Neural progenitor cell (in vitro differentiated cells): ENCODE results near the gene RNF186. TPM values are rescaled to one million over a fixed set of nuclear protein-coding genes. Genes with fewer than 3 reads are reported as not detected.

Source experiments
- DNase-seq: peaks from one replicate; pipeline ENCODE4 v3.0.0-alpha.2; 2016; ENCODE audit warnings: low spot score
- H2AFZ ChIP-seq: fragments of 200-600 bp; sonication (generic); replicated peaks from 2 replicates; pipeline ENCODE4 v1.6.1; 2016; ENCODE audit warnings: antibody characterized with exemption
- H3F3A ChIP-seq: fragments of 200-600 bp; sonication (generic); 2 replicates; pipeline ENCODE4 v1.6.1; 2016; ENCODE audit warnings: antibody characterized with exemption, low read depth
- H3K27ac ChIP-seq: fragments of 200-600 bp; sonication (generic); 2 replicates; pipeline ENCODE4 v1.5.1; 2016; ENCODE audit warnings: mild to moderate bottlenecking
- H3K27me3 ChIP-seq: fragments of 200-600 bp; sonication (generic); 2 replicates; pipeline ENCODE4 v1.6.1; 2016; ENCODE audit warnings: mild to moderate bottlenecking, moderate library complexity
- H3K36me3 ChIP-seq: fragments of 200-600 bp; sonication (generic); 2 replicates; pipeline ENCODE4 v1.5.1; 2016
- H3K4me1 ChIP-seq: fragments of 200-600 bp; sonication (generic); 2 replicates; pipeline ENCODE4 v1.6.1; 2016; ENCODE audit warnings: mixed run types
- H3K4me2 ChIP-seq: fragments of 200-600 bp; sonication (generic); 2 replicates; pipeline ENCODE4 v1.6.1; 2016
- H3K4me3 ChIP-seq: fragments of 200-600 bp; sonication (generic); 2 replicates; pipeline ENCODE4 v1.5.1; 2016
- H3K79me2 ChIP-seq: fragments of 200-600 bp; sonication (generic); 2 replicates; pipeline ENCODE4 v1.6.1; 2016; ENCODE audit warnings: low read depth
- H3K9ac ChIP-seq: fragments of 200-600 bp; sonication (generic); 2 replicates; pipeline ENCODE4 v1.6.1; 2016
- H3K9me3 ChIP-seq: fragments of 200-600 bp; sonication (generic); 2 replicates; pipeline ENCODE4 v1.5.1; 2016; ENCODE audit warnings: low read depth
- H4K20me1 ChIP-seq: fragments of 200-600 bp; sonication (generic); 2 replicates; pipeline ENCODE4 v1.6.1; 2016; ENCODE audit warnings: low read depth
- H3K27ac Mint-ChIP-seq: 3 replicates; pipeline ENCODE4 v1.8.0; 2021; ENCODE audit warnings: mixed read lengths
- H3K27me3 Mint-ChIP-seq: 2 replicates; pipeline ENCODE4 v1.8.0; 2022; ENCODE audit warnings: low read depth, mild to moderate bottlenecking, inconsistent platforms, moderate library complexity, mixed read lengths; ENCODE audit not compliant: insufficient read depth
- H3K36me3 Mint-ChIP-seq: 3 replicates; pipeline ENCODE4 v1.8.0; 2021; ENCODE audit warnings: mixed read lengths
- H3K4me1 Mint-ChIP-seq: 3 replicates; pipeline ENCODE4 v1.8.0; 2021; ENCODE audit warnings: mixed read lengths
- H3K4me3 Mint-ChIP-seq: 3 replicates; pipeline ENCODE4 v1.8.0; 2021; ENCODE audit warnings: mild to moderate bottlenecking, moderate library complexity, mixed read lengths
- H3K9me3 Mint-ChIP-seq: 3 replicates; pipeline ENCODE4 v1.8.0; 2020; ENCODE audit warnings: mixed read lengths
- CTCF ChIP-seq: fragments of 200-600 bp; sonication (generic); IDR thresholded peaks from 2 replicates; pipeline ENCODE4 v1.5.1; 2017; ENCODE audit warnings: antibody characterized with exemption, mild to moderate bottlenecking
- EZH2 ChIP-seq: fragments of 200-600 bp; sonication (generic); IDR thresholded peaks from 2 replicates; pipeline ENCODE4 v1.6.1; 2017; ENCODE audit warnings: antibody characterized with exemption, mild to moderate bottlenecking, moderate library complexity
- EZH2phosphoT487 ChIP-seq: fragments of 200-600 bp; sonication (generic); IDR thresholded peaks from 2 replicates; pipeline ENCODE4 v1.6.1; 2017; ENCODE audit warnings: antibody characterized with exemption
- total RNA-seq: library from RNA; depleted of rRNA; stranded (reverse); fragments of >200 nt; gene quantifications from 2 replicates; pipeline ENCODE4 v1.2.3, GENCODE V29; 2015; ENCODE audit warnings: low replicate concordance

RNF186 gene
- total RNA-seq, 1 donor from 2014 or later: not detected

GRCh38 chr1:19776287-19776686 is 38.8 kb downstream of the RNF186 start:
- Histone ChIP-seq H3K4me1 (no peaks in the 10 kb centered on the region), H3K27me3 (peaks cover 32% of the 10 kb centered on the region), H3K36me3 (no peaks in the 10 kb centered on the region), H3K9me3 (no peaks in the 10 kb centered on the region), H3K79me2 (no peaks in the 10 kb centered on the region), H3K27ac (no peak overlapping the region), H2AFZ (no peak overlapping the region), H4K20me1 (no peaks in the 10 kb centered on the region), H3K4me3 (no peak overlapping the region), H3K4me2 (no peak overlapping the region), H3K9ac (no peak overlapping the region), H3F3A (no peaks in the 10 kb centered on the region)
- H3K9me3 Mint-ChIP-seq: no peaks in the 10 kb centered on the region
- H3K4me1 Mint-ChIP-seq: no peaks in the 10 kb centered on the region
- no peak for DNase-seq
- no peaks in the 10 kb centered on the region for H3K36me3 Mint-ChIP-seq
- no peaks in the 10 kb centered on the region for H3K27me3 Mint-ChIP-seq
- no peak overlapping the region for H3K27ac Mint-ChIP-seq
- H3K4me3 Mint-ChIP-seq: no peak overlapping the region
- TF ChIP-seq EZH2 (no peak), EZH2phosphoT487 (no peak), CTCF (no peak)

DNA sequence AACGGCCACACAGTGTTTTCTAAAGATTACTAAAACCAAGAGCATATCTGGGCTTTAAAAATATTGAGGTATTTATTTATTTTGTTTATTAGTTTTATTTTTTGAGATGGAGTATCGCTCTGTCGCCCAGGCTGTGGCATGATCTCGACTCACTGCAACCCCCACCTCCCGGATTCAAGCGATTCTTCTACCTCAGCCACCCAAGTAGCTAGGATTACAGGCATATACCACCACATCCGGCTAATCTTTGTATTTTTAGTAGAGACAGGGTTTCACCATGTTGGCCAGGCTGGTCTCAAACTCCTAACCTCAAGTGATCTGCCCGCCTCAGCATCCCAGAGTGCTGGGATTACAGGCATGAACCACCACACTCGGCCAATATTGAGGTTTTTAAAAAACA is 39.3 kb downstream of the RNF186 start:
- no peak overlapping the region for H2AFZ ChIP-seq
- H3K36me3 ChIP-seq: no peaks in the 10 kb centered on the region
- H3K79me2 ChIP-seq: no peaks in the 10 kb centered on the region
- TF ChIP-seq EZH2 (no peak), EZH2phosphoT487 (no peak), CTCF (no peak)
- H4K20me1 ChIP-seq: no peaks in the 10 kb centered on the region
- no peaks in the 10 kb centered on the region for H3K9me3 ChIP-seq
- no peak overlapping the region for H3K27ac ChIP-seq
- Mint-ChIP-seq H3K4me1 (no peaks in the 10 kb centered on the region), H3K36me3 (no peaks in the 10 kb centered on the region), H3K4me3 (no peak overlapping the region), H3K27ac (no peak overlapping the region), H3K9me3 (no peaks in the 10 kb centered on the region), H3K27me3 (no peaks in the 10 kb centered on the region)
- H3K27me3 ChIP-seq: peaks cover 28% of the 10 kb centered on the region
- no peak overlapping the region for H3K4me2 ChIP-seq
- no peaks in the 10 kb centered on the region for H3F3A ChIP-seq
- no peak overlapping the region for H3K4me3 ChIP-seq
- H3K4me1 ChIP-seq: no peaks in the 10 kb centered on the region
- no peak for DNase-seq
- no peak overlapping the region for H3K9ac ChIP-seq

- H3K36me3 ChIP-seq: no peaks in the 10 kb centered on the region
- no peaks in the 10 kb centered on the region for H3K9me3 ChIP-seq
- no peaks in the 10 kb centered on the region for H4K20me1 ChIP-seq
- H3K79me2 ChIP-seq: no peaks in the 10 kb centered on the region
- H3F3A ChIP-seq: no peaks in the 10 kb centered on the region
- no peak overlapping the region for H3K27ac ChIP-seq
- peaks cover under 1% of the 10 kb centered on the region for H3K4me1 ChIP-seq
- no peak for TF ChIP-seq CTCF
- no peak for TF ChIP-seq EZH2
- no peak for TF ChIP-seq EZH2phosphoT487
- H2AFZ ChIP-seq: no peak overlapping the region
- H3K27me3 ChIP-seq: peaks cover 23% of the 10 kb centered on the region
- H3K4me3 ChIP-seq: no peak overlapping the region
- H3K36me3 Mint-ChIP-seq: no peaks in the 10 kb centered on the region
- DNase-seq: no peak
- no peaks in the 10 kb centered on the region for H3K9me3 Mint-ChIP-seq
- no peaks in the 10 kb centered on the region for H3K27me3 Mint-ChIP-seq
- H3K4me1 Mint-ChIP-seq: peaks cover 3% of the 10 kb centered on the region
- H3K27ac Mint-ChIP-seq: no peak overlapping the region
- no peak overlapping the region for H3K4me2 ChIP-seq
- no peak overlapping the region for H3K4me3 Mint-ChIP-seq
- no peak overlapping the region for H3K9ac ChIP-seq
Measured at GRCh38 chr1:19775317-19775716, 39.8 kb downstream of the RNF186 start.
